CD14-positive monocyte (primary cell): ENCODE data around the gene TADA3. TPM values are rescaled to one million over a fixed set of nuclear protein-coding genes. Genes with fewer than 3 reads are reported as not detected.

Experiments used
- DNase-seq, 3 donors: peaks; one replicate each; pipeline ENCODE4 v3.0.0-alpha.2; 2011 to 2022
- H2AFZ ChIP-seq: 2 replicates; pipeline ENCODE4 v1.6.0; 2012; ENCODE audit warnings: mild to moderate bottlenecking, low read depth, low read length, inconsistent platforms; ENCODE audit not compliant: insufficient read depth, poor library complexity, severe bottlenecking
- H3K27ac ChIP-seq, 2 donors: 1 replicate in 1 of 2; 2 replicates in 1 of 2; pipeline ENCODE4 v1.5.1; 2012 to 2013; ENCODE audit warnings: low read length in 2 of 2, control low read depth in 1 of 2, inconsistent platforms in 1 of 2, low read depth in 1 of 2, mild to moderate bottlenecking in 1 of 2
- H3K27me3 ChIP-seq, 2 donors: one replicate each; pipeline versions ENCODE4 v1.6.0 to v1.6.1; 2011 to 2013; ENCODE audit warnings: low read length in 2 of 2; ENCODE audit not compliant: control insufficient read depth in 2 of 2, insufficient read depth in 2 of 2
- H3K36me3 ChIP-seq, 2 donors: replicated peaks in 1 of 2; 1 replicate in 1 of 2; 2 replicates in 1 of 2; pipeline versions ENCODE4 v1.5.1 to v1.6.1; 2012 to 2013; ENCODE audit warnings: low read length in 2 of 2, control low read depth in 1 of 2, inconsistent platforms in 1 of 2, mild to moderate bottlenecking in 1 of 2; ENCODE audit not compliant: insufficient read depth in 2 of 2, control insufficient read depth in 1 of 2
- H3K4me1 ChIP-seq, 2 donors: 1 replicate in 1 of 2; 2 replicates in 1 of 2; pipeline versions ENCODE4 v1.5.1 to v1.6.1; 2012 to 2013; ENCODE audit warnings: low read length in 2 of 2, control low read depth in 1 of 2, inconsistent platforms in 1 of 2, mild to moderate bottlenecking in 1 of 2, moderate library complexity in 1 of 2; ENCODE audit not compliant: insufficient read depth in 2 of 2, control insufficient read depth in 1 of 2
- H3K4me2 ChIP-seq: replicated peaks from 2 replicates; pipeline ENCODE3; 2012; ENCODE audit warnings: low read length, moderate library complexity, mild to moderate bottlenecking; ENCODE audit not compliant: poor library complexity, severe bottlenecking; ENCODE audit errors: extremely low read depth
- H3K4me3 ChIP-seq, 3 experiments: fragments of 200-600 bp in 1 of 3; sonication (generic) in 1 of 3; replicated peaks in 1 of 3; 1 replicate in 2 of 3; 2 replicates in 1 of 3; pipeline ENCODE4 v1.5.1; 2011 to 2013; ENCODE audit warnings: low read length in 3 of 3, mild to moderate bottlenecking in 3 of 3, control low read depth in 2 of 3, low read depth in 2 of 3, inconsistent platforms in 1 of 3, moderate library complexity in 1 of 3
- H3K79me2 ChIP-seq: 2 replicates; pipeline ENCODE4 v1.6.0; 2012; ENCODE audit warnings: mild to moderate bottlenecking, control low read depth, inconsistent platforms, low read length, moderate library complexity; ENCODE audit not compliant: insufficient read depth
- H3K9ac ChIP-seq: 2 replicates; pipeline ENCODE4 v1.6.0; 2017; ENCODE audit warnings: low read length, mild to moderate bottlenecking; ENCODE audit not compliant: insufficient read depth, poor library complexity, severe bottlenecking
- H3K9me3 ChIP-seq, 2 donors: replicated peaks in 1 of 2; 1 replicate in 1 of 2; 2 replicates in 1 of 2; pipeline versions ENCODE4 v1.5.1 to v1.6.1; 2012 to 2013; ENCODE audit warnings: low read length in 2 of 2, control low read depth in 1 of 2; ENCODE audit not compliant: control insufficient read depth in 1 of 2, insufficient read depth in 1 of 2
- H4K20me1 ChIP-seq: 2 replicates; pipeline ENCODE4 v1.6.0; 2012; ENCODE audit warnings: mild to moderate bottlenecking, low read length, control low read depth, moderate library complexity; ENCODE audit not compliant: insufficient read depth
- H3K27ac Mint-ChIP-seq, 7 donors: one replicate each; pipeline ENCODE4 v1.8.0; 2020; ENCODE audit warnings: mild to moderate bottlenecking in 7 of 7, mixed read lengths in 7 of 7, moderate library complexity in 6 of 7, inconsistent platforms in 2 of 7
- H3K27me3 Mint-ChIP-seq, 3 donors: one replicate each; pipeline ENCODE4 v1.8.0; 2021 to 2022; ENCODE audit warnings: low read depth in 3 of 3, mild to moderate bottlenecking in 3 of 3, mixed read lengths in 3 of 3, moderate library complexity in 3 of 3, inconsistent platforms in 1 of 3
- H3K36me3 Mint-ChIP-seq, 2 donors: one replicate each; pipeline ENCODE4 v1.8.0; 2020; ENCODE audit warnings: mixed read lengths in 2 of 2, inconsistent platforms in 1 of 2, mild to moderate bottlenecking in 1 of 2
- H3K4me1 Mint-ChIP-seq: one replicate; pipeline ENCODE4 v1.8.0; 2020; ENCODE audit warnings: mild to moderate bottlenecking, mixed read lengths
- H3K4me3 Mint-ChIP-seq, 2 donors: one replicate each; pipeline ENCODE4 v1.8.0; 2020; ENCODE audit warnings: mild to moderate bottlenecking in 2 of 2, mixed read lengths in 2 of 2, moderate library complexity in 1 of 2
- H3K9me3 Mint-ChIP-seq, 7 donors: one replicate each; pipeline ENCODE4 v1.8.0; 2020 to 2022; ENCODE audit warnings: mixed read lengths in 7 of 7, mild to moderate bottlenecking in 6 of 7, moderate library complexity in 6 of 7, inconsistent platforms in 2 of 7
- WGBS: methylation state at CpG from one replicate; pipeline ENCODE4 v1.1.5; 2013; ENCODE audit warnings: missing lambda C conversion rate; ENCODE audit not compliant: insufficient coverage; 5-methylcytosine and 5-hydroxymethylcytosine counted together
- intact Hi-C, 2 donors: fragments of 100-400 bp; cut with micrococcal nuclease; formaldehyde crosslinking; loops; one replicate each; pipeline versions ENCODE4 v1.15.0 to v1.15.1; 2023
- polyA plus RNA-seq, 3 donors: library from polyadenylated mRNA; depleted of rRNA in 1 of 3; unstranded in 2 of 3; stranded (reverse) in 1 of 3; fragments of 300-500 nt in 2 of 3; fragments of >200 nt in 1 of 3; fragmentation: Illumina TruSeq in 2 of 3; gene quantifications; 1 replicate in 2 of 3; 2 replicates in 1 of 3; pipeline ENCODE4 v1.2.3, GENCODE V29; 2012 to 2021
- TF ChIP-seq, protein P1 (sequence below): fragments of 200-600 bp; IDR thresholded peaks from one replicate; pipeline ENCODE4 v1.8.0; 2022; ENCODE audit warnings: antibody characterized with exemption, mild to moderate bottlenecking

TADA3 gene
- polyA plus RNA-seq, 3 donors = 36.1 to 47.2 (median 46.9) TPM

DNA sequence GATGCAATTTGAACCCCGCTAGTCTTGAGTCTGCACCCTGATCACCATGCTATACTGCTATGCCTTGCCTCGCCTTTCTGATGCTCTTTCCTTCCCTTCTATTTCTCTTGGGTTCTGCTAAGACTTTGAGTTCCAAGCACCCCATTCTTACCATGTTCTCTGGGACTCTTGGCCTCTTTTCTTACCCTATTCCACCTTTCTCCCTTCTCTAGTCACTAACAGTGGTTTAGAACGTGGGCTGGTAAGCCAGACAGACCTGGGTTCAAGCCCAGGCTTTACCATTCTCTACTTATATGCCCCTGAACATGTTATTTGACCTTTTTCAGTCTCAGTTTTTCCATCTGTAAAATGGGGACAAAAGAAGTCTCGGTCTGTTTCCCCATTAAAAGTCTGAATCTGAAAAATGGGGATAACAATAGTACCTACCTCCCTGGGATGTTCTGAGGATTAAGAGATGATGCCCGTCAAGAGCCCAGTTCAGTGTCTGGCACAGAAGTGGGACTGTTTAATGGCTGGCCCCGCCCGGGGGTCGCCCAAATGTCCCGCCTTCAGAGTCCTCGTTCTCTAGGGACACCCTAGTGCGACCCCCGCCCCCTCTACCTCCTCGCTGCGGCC, 376 bp downstream of the TADA3 start:
- peaks cover 0 to 1% (median 0%) of the 10 kb centered on the region in 3 donors for H3K27me3 Mint-ChIP-seq
- peaks cover 26 to 58% of the 10 kb centered on the region in 2 donors for H3K36me3 Mint-ChIP-seq
- peak overlapping the region; percentile 99 for H3K9ac ChIP-seq
- peaks cover 36% of the 10 kb centered on the region for H4K20me1 ChIP-seq
- peak overlapping the region; percentile 93 to 99 for H3K4me3 Mint-ChIP-seq
- peaks cover 39 to 42% of the 10 kb centered on the region in 2 donors for H3K4me1 ChIP-seq
- no peaks in the 10 kb centered on the region for H3K9me3 ChIP-seq
- peaks cover 73% of the 10 kb centered on the region for H3K79me2 ChIP-seq
- H3K27ac ChIP-seq = peak overlapping the region; percentile 91 to 97
- H3K4me1 Mint-ChIP-seq = peaks cover 39% of the 10 kb centered on the region
- peak overlapping the region; percentile 76 to 96 (median 77) for H3K4me3 ChIP-seq
- peaks cover 22 to 49% of the 10 kb centered on the region in 2 donors for H3K36me3 ChIP-seq
- peak overlapping the region; percentile 86 for H3K4me2 ChIP-seq
- TF ChIP-seq, protein P1, sequence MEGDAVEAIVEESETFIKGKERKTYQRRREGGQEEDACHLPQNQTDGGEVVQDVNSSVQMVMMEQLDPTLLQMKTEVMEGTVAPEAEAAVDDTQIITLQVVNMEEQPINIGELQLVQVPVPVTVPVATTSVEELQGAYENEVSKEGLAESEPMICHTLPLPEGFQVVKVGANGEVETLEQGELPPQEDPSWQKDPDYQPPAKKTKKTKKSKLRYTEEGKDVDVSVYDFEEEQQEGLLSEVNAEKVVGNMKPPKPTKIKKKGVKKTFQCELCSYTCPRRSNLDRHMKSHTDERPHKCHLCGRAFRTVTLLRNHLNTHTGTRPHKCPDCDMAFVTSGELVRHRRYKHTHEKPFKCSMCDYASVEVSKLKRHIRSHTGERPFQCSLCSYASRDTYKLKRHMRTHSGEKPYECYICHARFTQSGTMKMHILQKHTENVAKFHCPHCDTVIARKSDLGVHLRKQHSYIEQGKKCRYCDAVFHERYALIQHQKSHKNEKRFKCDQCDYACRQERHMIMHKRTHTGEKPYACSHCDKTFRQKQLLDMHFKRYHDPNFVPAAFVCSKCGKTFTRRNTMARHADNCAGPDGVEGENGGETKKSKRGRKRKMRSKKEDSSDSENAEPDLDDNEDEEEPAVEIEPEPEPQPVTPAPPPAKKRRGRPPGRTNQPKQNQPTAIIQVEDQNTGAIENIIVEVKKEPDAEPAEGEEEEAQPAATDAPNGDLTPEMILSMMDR = no peak
- peaks cover 0 to 4% (median 0%) of the 10 kb centered on the region in 7 donors for H3K9me3 Mint-ChIP-seq
- no peak for DNase-seq
- peak overlapping the region; percentile 81 for H2AFZ ChIP-seq
- intact Hi-C loops = loop anchor here (2.0 to 10.0 kb wide), 10 partner anchors 41 to 529 kb away; partner anchors contain the start of genes BRPF1 (in 2 of the 2), MTMR14 (in 2 of the 2), RPUSD3 (in 2 of the 2) and OGG1 (in 1 of the 2)
- no peaks in the 10 kb centered on the region for H3K27me3 ChIP-seq
- 7% methylated on average over 11 of the region's 14 CpGs for WGBS
- H3K27ac Mint-ChIP-seq = peak overlapping the region; percentile 77 to 100 (median 99)

DNA sequence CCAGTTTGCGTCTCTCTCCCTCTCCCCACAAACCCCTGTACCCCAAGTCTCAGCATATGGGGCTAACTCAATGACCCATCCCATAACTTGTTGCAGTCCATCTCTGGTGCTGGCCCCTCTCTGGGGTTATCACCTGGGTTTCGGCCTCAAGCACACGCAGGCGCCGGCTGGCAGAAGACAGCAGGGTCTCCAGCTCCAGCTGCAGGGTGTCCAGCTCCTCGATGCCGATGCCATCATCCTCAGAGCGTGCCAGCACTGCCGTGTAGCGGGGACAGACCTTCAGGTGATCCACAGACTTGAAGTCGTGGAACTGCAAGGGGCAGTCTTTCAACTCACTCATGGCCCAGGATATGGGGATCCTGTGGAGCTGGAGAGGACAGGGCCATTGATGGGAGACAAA, 1.1 kb downstream of the TADA3 start:
- no peaks in the 10 kb centered on the region for H3K27me3 ChIP-seq
- H3K4me3 Mint-ChIP-seq = peak overlapping the region in 1 of 2 donors; percentile 93
- peak overlapping the region in 5 of 7 donors; percentile 6 to 100 (median 62) for H3K27ac Mint-ChIP-seq
- peaks cover 42% of the 10 kb centered on the region for H3K4me1 Mint-ChIP-seq
- peaks cover 0 to 4% (median 0%) of the 10 kb centered on the region in 7 donors for H3K9me3 Mint-ChIP-seq
- 99% methylated on average over 9 of the region's 11 CpGs for WGBS
- H3K4me2 ChIP-seq = peak overlapping the region; percentile 86
- DNase-seq = no peak
- no peak overlapping the region for H3K9ac ChIP-seq
- H3K4me3 ChIP-seq = peak overlapping the region in 1 of 3 experiments; percentile 96
- no peak overlapping the region for H2AFZ ChIP-seq
- H3K9me3 ChIP-seq = no peaks in the 10 kb centered on the region
- peak overlapping the region in 1 of 2 donors; percentile 97 for H3K27ac ChIP-seq
- H3K4me1 ChIP-seq = peaks cover 39 to 42% of the 10 kb centered on the region in 2 donors
- peaks cover 27 to 50% of the 10 kb centered on the region in 2 donors for H3K36me3 ChIP-seq
- H4K20me1 ChIP-seq = peaks cover 29% of the 10 kb centered on the region
- peaks cover 0 to 1% (median 0%) of the 10 kb centered on the region in 3 donors for H3K27me3 Mint-ChIP-seq
- TF ChIP-seq, protein P1 = no peak
- peaks cover 68% of the 10 kb centered on the region for H3K79me2 ChIP-seq
- intact Hi-C loops = loop anchor here (5.0 to 10.0 kb wide), 5 partner anchors 51 to 146 kb away; partner anchors contain the start of genes MTMR14 (in 2 of the 2), RPUSD3 (in 2 of the 2) and BRPF1 (in 1 of the 2)
- peaks cover 34 to 60% of the 10 kb centered on the region in 2 donors for H3K36me3 Mint-ChIP-seq
